GM19463 (cell line): Measurements from ENCODE around the gene ANKRD33B.
"Not testable (repeated sequence)": the region's sequence is repeated elsewhere in the genome, so short reads cannot be mapped to it uniquely, and the experiment has no call there.

Experiments used
- ATAC-seq: cut with Tn5 transposase; IDR thresholded peaks from one replicate; pipeline ENCODE4 v1.9.1; 2021; ENCODE audit warnings: mild to moderate bottlenecking, moderate library complexity; ENCODE audit not compliant: unreplicated experiment

ANKRD33B gene

DNA sequence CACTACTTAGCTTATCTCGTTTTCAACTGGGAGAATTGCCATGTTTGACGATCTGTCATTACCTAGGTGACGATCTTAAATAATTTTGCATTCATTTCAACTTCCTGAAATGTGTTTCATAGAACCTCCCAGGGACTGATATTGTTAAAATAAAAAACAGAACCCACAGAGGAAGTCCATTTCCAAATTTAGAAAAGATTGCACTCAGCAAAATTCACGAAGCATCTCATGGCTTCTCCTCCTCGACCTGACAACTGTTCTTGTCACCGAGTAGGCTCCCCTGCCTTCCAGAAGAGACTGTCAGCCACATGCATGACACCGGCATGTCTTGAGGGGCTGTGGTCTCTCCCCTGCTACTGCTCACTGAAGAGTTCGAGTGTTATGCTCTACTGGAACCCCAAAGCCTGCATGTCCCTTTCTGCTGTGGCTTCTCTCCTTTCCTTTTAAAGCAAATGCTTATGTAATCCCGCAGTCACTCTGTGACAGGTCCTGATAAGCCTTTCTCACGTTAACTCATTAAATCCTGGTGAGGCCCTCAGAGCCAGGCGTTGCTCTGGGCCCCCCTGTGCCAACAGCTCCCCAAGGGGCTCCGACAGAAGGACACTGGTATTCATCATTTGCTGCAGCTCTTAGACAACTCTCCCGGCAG lies 26.8 kb upstream of the ANKRD33B start:
- no peak for ATAC-seq

- no peak for ATAC-seq
Observed at GRCh38 chr5:10537624-10538023, 26.2 kb upstream of the ANKRD33B start.

DNA sequence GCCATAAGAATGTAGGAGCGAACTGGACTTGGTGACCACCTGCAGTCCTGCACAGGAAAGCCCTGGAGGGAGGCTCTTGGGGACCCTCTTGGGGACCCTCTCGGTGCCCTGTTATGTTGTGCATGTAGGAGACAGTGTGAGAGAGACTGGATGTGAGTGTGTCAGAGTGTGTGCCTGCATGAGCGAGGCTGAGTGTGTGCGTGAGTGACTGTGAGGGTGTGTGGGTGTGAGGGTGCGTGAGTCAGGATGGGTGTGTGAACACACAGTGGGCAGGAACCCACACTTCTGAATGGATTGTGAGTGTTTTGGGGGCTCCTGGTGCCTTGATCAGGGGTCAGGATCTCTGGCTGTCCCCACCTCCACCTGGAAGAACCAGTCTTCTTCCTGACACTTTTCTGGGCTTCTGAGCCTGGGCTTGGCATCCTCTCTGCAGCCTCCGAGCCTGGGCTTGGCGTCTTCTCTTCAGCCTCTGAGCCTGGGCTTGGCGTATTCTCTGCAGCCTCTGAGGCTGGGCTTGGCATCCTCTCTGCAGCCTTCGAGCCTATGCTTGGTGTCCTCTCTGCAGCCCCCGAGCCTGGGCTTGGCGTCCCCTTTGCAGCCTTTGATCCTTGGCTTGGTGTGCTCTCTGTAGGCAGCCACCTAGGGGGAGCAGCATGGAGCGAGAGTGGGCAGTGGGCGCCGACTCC lies 25.6 kb upstream of the ANKRD33B start:
- ATAC-seq = no peak

GRCh38 chr5:10538789-10539686 lies 24.8 kb upstream of the ANKRD33B start:
- ATAC-seq = no peak

GRCh38 chr5:10539687-10539998 lies 24.2 kb upstream of the ANKRD33B start:
- ATAC-seq = no peak

DNA sequence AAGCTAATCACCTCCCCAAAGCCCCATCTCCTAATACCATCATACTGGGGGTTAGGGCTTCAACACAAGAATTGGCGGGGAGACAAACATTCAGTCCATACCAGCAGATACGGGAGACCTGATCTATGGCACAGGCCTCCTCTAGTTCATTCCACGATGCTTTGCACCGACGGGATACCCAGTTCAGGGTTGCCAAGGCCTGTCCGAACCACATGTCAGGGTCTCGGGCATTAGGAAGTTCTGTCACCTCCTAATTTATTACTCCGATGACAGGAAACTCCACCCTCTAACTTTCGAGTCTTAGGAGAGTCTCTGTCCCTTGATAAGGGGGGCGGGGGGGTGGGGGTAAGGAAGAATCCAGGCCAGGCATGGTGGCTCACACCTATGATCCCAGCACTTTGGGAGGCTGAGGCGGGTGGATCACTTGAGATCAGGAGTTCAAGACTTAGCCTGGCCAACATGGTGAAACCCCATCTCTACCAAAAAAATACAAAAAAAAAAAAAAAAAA lies 23.8 kb upstream of the ANKRD33B start:
- ATAC-seq = no peak

- ATAC-seq = no peak
Observed at GRCh38 chr5:10540951-10541646, 22.8 kb upstream of the ANKRD33B start.

- no peak for ATAC-seq
Observed at GRCh38 chr5:10542055-10542550, 21.8 kb upstream of the ANKRD33B start.

GRCh38 chr5:10543585-10544040 lies 20.3 kb upstream of the ANKRD33B start:
- ATAC-seq = no peak

GRCh38 chr5:10545084-10545483 lies 18.8 kb upstream of the ANKRD33B start:
- no peak for ATAC-seq

GRCh38 chr5:10546186-10546585 lies 17.7 kb upstream of the ANKRD33B start:
- ATAC-seq = no peak

DNA sequence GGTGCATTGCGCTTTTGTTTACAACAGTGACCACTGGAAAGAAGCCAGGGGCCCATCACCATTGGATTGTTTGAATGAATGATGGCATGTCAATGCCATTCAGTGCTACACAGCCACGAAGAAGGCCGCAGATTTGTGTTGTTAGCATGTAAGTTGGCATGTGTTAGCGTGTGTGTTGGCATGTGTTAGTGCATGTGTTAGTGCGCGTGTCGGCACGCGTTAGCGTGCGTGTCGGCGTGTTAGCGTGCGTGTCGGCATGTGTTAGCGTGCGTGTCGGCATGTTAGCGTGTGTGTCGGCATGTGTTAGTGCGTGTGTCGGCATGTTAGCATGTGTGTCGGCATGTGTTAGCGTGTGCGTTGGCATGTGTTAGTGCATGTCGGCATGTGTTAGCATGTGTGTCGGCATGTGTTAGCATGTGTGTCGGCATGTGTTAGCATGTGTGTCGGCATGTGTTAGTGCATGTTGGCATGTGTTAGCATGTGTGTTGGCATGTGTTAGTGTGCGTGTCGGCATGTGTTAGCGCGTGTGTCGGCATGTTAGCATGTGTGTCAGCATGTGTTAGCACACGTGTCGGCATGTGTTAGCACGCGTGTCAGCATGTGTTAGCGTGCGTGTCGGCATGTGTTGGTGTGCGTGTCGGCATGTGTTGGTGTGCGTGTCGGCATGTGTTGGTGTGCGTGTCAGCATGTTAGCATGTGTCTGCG lies 15.3 kb upstream of the ANKRD33B start:
- ATAC-seq = no peak

- not testable (repeated sequence) for ATAC-seq
Observed at GRCh38 chr5:10549123-10549514, 14.8 kb upstream of the ANKRD33B start.

DNA sequence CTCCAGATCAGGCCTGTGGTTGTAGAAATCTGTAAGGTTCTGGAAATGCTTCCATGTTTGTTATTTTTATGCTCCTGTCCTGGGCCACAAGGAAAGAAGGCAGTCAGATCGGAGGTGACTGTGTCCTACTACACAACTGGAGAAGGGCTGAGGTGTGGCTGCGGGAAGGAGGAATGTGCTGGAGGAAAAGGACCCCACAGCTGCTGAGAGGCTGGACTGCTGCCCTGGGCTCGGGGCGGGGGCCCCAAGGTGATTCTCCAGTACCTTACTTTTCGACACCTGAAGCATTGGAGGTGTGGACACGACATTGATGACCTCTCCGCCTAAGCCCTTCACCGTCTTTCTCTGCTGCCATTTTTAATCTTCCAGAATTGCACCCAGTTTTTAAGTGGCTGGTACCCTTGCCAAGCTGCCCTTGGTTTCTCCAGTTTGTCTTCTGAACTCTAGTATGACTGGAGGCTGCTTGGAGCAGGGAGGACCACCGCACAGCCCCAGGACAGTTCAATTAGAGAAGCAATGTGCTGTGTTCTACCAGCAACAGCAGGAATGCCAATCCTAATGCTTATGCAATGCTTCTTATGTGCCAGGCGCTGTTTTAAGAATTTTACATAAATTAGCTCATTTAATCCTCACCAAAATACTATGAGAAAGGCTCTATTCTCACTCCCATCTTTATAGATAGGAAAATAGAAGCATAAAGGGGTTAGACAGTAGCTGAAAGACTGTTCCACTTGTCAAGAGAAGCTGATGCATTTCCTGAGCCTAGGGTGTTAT lies 13.5 kb upstream of the ANKRD33B start:
- ATAC-seq = no peak

DNA sequence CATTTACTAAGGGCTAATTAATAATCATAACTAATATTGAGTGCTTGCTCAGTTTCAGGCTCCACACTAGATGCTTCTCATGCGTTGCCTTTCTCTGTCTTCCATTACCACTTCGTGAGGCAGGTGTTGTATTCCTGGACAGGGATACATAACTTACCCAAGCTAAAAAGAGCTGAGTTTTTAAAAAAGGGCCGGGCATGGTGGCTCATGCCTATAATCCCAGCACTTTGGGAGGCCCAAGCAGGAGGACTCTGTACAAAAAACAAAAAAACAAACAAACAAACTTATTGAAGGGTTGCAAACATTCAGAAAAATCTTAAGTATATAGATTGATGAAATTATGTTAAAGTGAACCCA lies 12.1 kb upstream of the ANKRD33B start:
- ATAC-seq = no peak

- ATAC-seq = peak; percentile 66
Observed at GRCh38 chr5:10552183-10553143, 11.4 kb upstream of the ANKRD33B start.

DNA sequence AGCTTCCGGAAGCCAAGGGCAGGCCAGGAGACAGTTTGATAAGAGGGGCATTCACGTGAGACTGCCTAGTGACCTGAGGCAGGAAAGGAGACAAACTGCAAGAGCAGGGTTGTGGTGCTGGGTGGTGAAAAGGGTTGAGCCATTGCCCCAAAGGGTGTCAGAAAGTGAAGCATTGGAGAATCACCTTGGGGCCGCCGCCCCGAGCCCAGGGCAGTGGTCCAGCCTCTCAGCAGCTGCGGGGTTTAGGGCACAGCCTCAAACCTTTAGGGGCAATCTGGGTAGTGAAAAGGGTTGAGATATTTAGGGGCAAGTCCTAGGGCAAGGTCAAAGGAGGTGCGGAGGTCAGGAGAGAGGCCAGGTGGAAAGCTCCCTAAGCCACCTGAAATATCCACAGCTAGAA lies 10.4 kb upstream of the ANKRD33B start:
- no peak for ATAC-seq

DNA sequence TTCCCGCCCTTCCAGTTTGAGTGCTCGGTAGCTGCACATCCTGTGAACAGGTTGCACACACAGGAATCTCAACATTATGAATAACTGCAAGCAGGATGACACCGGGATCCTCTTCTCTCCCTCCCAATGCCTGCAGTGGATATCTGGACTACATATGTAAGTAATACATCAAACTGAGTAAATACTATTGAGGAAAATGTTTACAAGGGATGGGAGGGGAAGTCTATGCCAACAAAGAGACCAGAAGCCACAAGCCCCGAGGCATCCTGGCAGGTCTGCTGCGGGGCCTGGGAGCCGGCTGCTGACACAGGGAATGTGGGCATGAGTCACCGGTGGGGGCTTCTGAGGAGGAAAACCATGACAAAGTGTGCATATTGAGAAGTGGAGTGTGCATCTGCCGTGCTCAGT lies 8.6 kb upstream of the ANKRD33B start:
- no peak for ATAC-seq
